Gastrocnemius medialis (tissue), 4 donors: ENCODE results near the gene LRMDA. TPM values are rescaled to one million over a fixed set of nuclear protein-coding genes. Genes with fewer than 3 reads are reported as not detected.
A peak's percentile ranks its signal among the peaks of the same experiment; 100 is the strongest.

ENCODE experiments used
- ATAC-seq, 2 donors: fragments of 150-250 bp; one replicate each; pipeline ENCODE4 v1.9.1; 2016
- DNase-seq, 2 donors: peaks; one replicate each; pipeline ENCODE4 v3.0.0-alpha.2; 2019
- H3K27ac ChIP-seq, 4 donors: fragments of 200-600 bp; sonication (generic); 1 replicate in 1 of 4; 2 replicates in 3 of 4; pipeline ENCODE4 v1.5.1; 2016 to 2018; ENCODE audit warnings: mild to moderate bottlenecking in 2 of 4, moderate library complexity in 1 of 4
- H3K27me3 ChIP-seq, 3 donors: fragments of 200-600 bp; sonication (generic) in 2 of 3; 1 replicate in 1 of 3; 2 replicates in 2 of 3; pipeline versions ENCODE4 v1.5.1 to v1.6.0; 2016 to 2019; ENCODE audit warnings: mild to moderate bottlenecking in 1 of 3, moderate library complexity in 1 of 3
- H3K36me3 ChIP-seq, 2 donors: fragments of 200-600 bp; sonication (generic) in 1 of 2; one replicate each; pipeline ENCODE4 v1.5.1; 2017 to 2018
- H3K4me1 ChIP-seq, 2 donors: fragments of 200-600 bp; sonication (generic) in 1 of 2; one replicate each; pipeline ENCODE4 v1.5.1; 2016 to 2017; ENCODE audit warnings: mild to moderate bottlenecking in 2 of 2
- H3K4me3 ChIP-seq, 4 donors: fragments of 200-600 bp; sonication (generic) in 3 of 4; 1 replicate in 1 of 4; 2 replicates in 3 of 4; pipeline ENCODE4 v1.5.1; 2016 to 2019; ENCODE audit warnings: mild to moderate bottlenecking in 2 of 4
- H3K9me3 ChIP-seq, 3 donors: fragments of 200-600 bp; sonication (generic) in 2 of 3; 1 replicate in 1 of 3; 2 replicates in 2 of 3; pipeline ENCODE4 v1.5.1; 2016 to 2019
- POLR2A ChIP-seq, 2 donors: fragments of 450-650 bp; IDR thresholded peaks; one replicate each; pipeline ENCODE4 v1.6.1; 2017; ENCODE audit warnings: antibody characterized with exemption in 2 of 2, mild to moderate bottlenecking in 2 of 2, moderate library complexity in 2 of 2
- in situ Hi-C, 4 donors: fragments of 200-750 bp; cut with MboI; loops; one replicate each; pipeline versions ENCODE4 v1.15.0 to v1.8.0; 2017; ENCODE audit warnings: low sequenced_read_pairs in 4 of 4
- intact Hi-C: fragments of 100-400 bp; cut with DNase I; formaldehyde crosslinking; loops from one replicate; pipeline ENCODE4 v1.15.1; 2023; ENCODE audit warnings: low total_unique reads
- total RNA-seq, 4 donors: library from RNA; depleted of rRNA; stranded (reverse); fragments of >200 nt; gene quantifications; one replicate each; pipeline versions ENCODE4 v1.1.0 to v1.2.3, GENCODE V29; 2016
- TF ChIP-seq, protein P1 (sequence below), 5 experiments: fragments of 450-650 bp in 3 of 5; fragments of 200-600 bp in 2 of 5; sonication (generic) in 2 of 5; IDR thresholded peaks in 4 of 5; conservative IDR thresholded peaks in 1 of 5; 1 replicate in 4 of 5; 2 replicates in 1 of 5; pipeline ENCODE4 v1.5.1; 2016 to 2019; ENCODE audit warnings: antibody characterized with exemption in 5 of 5, mild to moderate bottlenecking in 3 of 5, moderate library complexity in 3 of 5

The LRMDA gene
- total RNA-seq, 4 donors from 2014 or later = 0.80 to 4.5 (median 1.4) TPM

- intact Hi-C loops (no loop called here), in situ Hi-C loops (no loop called here)
- ATAC-seq (no peak), DNase-seq (no peak)
- no peaks in the 10 kb centered on the region for H3K27me3 ChIP-seq
- H3K36me3 ChIP-seq = no peaks in the 10 kb centered on the region
- H3K4me3 ChIP-seq = no peak overlapping the region
- no peaks in the 10 kb centered on the region for H3K4me1 ChIP-seq
- TF ChIP-seq, protein P1, sequence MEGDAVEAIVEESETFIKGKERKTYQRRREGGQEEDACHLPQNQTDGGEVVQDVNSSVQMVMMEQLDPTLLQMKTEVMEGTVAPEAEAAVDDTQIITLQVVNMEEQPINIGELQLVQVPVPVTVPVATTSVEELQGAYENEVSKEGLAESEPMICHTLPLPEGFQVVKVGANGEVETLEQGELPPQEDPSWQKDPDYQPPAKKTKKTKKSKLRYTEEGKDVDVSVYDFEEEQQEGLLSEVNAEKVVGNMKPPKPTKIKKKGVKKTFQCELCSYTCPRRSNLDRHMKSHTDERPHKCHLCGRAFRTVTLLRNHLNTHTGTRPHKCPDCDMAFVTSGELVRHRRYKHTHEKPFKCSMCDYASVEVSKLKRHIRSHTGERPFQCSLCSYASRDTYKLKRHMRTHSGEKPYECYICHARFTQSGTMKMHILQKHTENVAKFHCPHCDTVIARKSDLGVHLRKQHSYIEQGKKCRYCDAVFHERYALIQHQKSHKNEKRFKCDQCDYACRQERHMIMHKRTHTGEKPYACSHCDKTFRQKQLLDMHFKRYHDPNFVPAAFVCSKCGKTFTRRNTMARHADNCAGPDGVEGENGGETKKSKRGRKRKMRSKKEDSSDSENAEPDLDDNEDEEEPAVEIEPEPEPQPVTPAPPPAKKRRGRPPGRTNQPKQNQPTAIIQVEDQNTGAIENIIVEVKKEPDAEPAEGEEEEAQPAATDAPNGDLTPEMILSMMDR (IDR thresholded peaks at IDR 0.05 in 4 of 5, conservative IDR thresholded peaks at IDR 0.05 in 1 of 5) = no peak
- no peak for TF ChIP-seq POLR2A (IDR thresholded peaks at IDR 0.05)
- no peaks in the 10 kb centered on the region for H3K9me3 ChIP-seq
- no peak overlapping the region for H3K27ac ChIP-seq
These were observed 974.5 kb downstream of the LRMDA start for GRCh38 chr10:76405922-76406321.

DNA sequence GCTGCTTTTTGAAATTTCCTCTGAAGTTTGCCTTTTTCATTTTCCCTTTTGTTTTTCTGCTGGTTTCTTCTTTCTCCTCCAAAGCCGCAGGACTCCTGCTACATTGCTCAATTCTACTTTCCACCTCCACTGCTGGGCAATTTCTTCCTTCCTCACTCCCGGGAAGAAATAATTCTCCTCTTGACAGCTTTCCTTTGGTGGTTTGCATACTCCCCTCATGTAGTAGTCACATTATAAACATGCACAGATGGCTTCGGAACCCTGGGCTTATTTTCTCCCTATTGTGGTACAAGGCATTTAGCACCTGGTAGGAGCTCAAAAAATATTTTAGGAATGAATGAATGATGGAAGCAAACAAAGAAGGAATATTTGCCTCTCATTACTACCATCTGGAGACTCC is 977.2 kb downstream of the LRMDA start:
- Histone ChIP-seq H3K4me3 (no peak overlapping the region), H3K27me3 (no peaks in the 10 kb centered on the region), H3K27ac (no peak overlapping the region), H3K36me3 (no peaks in the 10 kb centered on the region), H3K4me1 (no peaks in the 10 kb centered on the region), H3K9me3 (no peaks in the 10 kb centered on the region)
- ATAC-seq = no peak
- no peak for DNase-seq
- in situ Hi-C loops (no loop called here), intact Hi-C loops (no loop called here)
- no peak for TF ChIP-seq POLR2A (IDR thresholded peaks at IDR 0.05)
- TF ChIP-seq, protein P1 (IDR thresholded peaks at IDR 0.05 in 4 of 5, conservative IDR thresholded peaks at IDR 0.05 in 1 of 5) = no peak

- Histone ChIP-seq H3K4me1 (no peaks in the 10 kb centered on the region), H3K27ac (peak overlapping the region in 3 of 4 donors; percentile 13 to 33 (median 20)), H3K9me3 (no peaks in the 10 kb centered on the region), H3K36me3 (no peaks in the 10 kb centered on the region), H3K27me3 (no peaks in the 10 kb centered on the region), H3K4me3 (no peak overlapping the region)
- intact Hi-C loops = no loop called here
- in situ Hi-C loops = no loop called here
- TF ChIP-seq, protein P1 (IDR thresholded peaks at IDR 0.05 in 4 of 5, conservative IDR thresholded peaks at IDR 0.05 in 1 of 5) = no peak
- TF ChIP-seq POLR2A (IDR thresholded peaks at IDR 0.05) = no peak
- peak; percentile 63 to 79 for ATAC-seq
- DNase-seq = peak; percentile 34 to 65
These were observed 980.5 kb downstream of the LRMDA start for GRCh38 chr10:76411729-76412435.

DNA sequence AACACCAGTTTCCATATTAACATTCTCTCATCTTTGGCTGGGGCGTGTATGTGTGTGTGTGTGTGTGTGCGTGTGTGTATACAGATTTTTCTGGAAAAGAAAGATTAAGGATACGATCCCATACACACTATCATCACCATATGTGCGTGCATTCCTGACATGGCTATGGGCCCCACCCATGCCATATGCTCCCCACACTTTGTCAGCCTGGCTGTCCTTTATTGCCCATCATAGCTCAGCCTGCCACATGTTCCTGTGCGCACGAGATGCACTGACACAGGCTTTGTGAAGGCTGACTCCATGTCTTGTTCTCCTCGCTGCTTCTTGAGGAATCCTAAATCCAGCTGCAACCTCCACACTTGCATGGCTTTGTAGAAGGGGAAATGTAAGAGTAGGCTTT is 984.1 kb downstream of the LRMDA start:
- no peak for ATAC-seq
- TF ChIP-seq, protein P1 (IDR thresholded peaks at IDR 0.05 in 4 of 5, conservative IDR thresholded peaks at IDR 0.05 in 1 of 5) = no peak
- TF ChIP-seq POLR2A (IDR thresholded peaks at IDR 0.05) = no peak
- no peaks in the 10 kb centered on the region for H3K4me1 ChIP-seq
- intact Hi-C loops = no loop called here
- no peaks in the 10 kb centered on the region for H3K36me3 ChIP-seq
- in situ Hi-C loops = no loop called here
- no peak for DNase-seq
- no peak overlapping the region for H3K27ac ChIP-seq
- H3K27me3 ChIP-seq = no peaks in the 10 kb centered on the region
- no peaks in the 10 kb centered on the region for H3K9me3 ChIP-seq
- H3K4me3 ChIP-seq = no peak overlapping the region

DNA sequence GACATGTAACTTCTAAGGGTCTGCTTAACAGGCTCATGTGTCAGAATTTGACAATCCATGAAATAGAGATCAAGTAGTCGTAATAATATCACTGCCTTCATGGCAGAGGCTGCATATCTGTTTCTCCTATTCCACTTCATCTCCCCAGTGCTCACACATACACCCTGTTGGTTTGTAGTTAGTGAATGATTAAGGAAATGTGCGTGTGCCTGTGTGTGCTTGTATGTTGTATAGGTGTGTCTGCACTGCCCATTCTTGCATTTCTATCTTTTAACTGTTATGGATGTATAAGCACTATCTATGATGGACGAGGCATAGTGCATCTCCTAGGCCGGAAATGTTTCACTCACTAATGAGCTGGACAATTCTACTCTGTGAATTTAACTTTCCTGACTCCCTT is 985.2 kb downstream of the LRMDA start:
- no peak overlapping the region for H3K4me3 ChIP-seq
- intact Hi-C loops (no loop called here), in situ Hi-C loops (no loop called here)
- H3K4me1 ChIP-seq = no peaks in the 10 kb centered on the region
- no peak overlapping the region for H3K27ac ChIP-seq
- no peaks in the 10 kb centered on the region for H3K36me3 ChIP-seq
- no peak for DNase-seq
- H3K9me3 ChIP-seq = no peaks in the 10 kb centered on the region
- TF ChIP-seq POLR2A (IDR thresholded peaks at IDR 0.05) = no peak
- H3K27me3 ChIP-seq = no peaks in the 10 kb centered on the region
- ATAC-seq = no peak
